ENCODE data around the gene TTC9B. TPM values are rescaled to one million over a fixed set of nuclear protein-coding genes. Genes with fewer than 3 reads are reported as not detected.

Gene TTC9B
- total and polyA plus RNA-seq, 4 donors, result 0.14 TPM; not detected in 3

DNA sequence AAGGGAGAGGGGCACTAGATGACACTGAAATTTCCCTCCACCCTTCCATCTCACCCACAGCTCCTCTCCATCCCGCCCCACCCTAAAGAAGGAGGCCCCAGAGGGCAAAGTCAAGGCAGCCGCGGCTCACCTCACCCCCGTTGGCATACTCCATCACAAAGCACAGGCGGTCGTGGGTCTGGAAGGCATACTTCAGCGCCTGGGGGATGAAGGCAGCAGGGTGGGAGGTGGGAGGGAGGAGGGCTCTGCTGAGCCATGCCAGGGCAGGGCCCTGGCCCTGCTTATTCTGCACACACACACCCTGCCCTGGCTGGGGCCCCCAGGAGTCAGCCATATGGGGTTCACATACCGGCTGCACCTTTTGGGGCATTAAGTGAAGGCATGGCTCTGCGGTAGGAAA, 20.6 kb upstream of the TTC9B start:
- no peak overlapping the region for H3K4me3 ChIP-seq (ENCODE audit: low read depth in 1 of 3, low read length in 3 of 3)
- no peak overlapping the region for H3K27ac ChIP-seq (ENCODE audit: low read depth in 1 of 2, low read length in 2 of 2)
- no peaks in the 10 kb centered on the region for H3K27me3 ChIP-seq (ENCODE audit: control insufficient read depth in 4 of 4, insufficient read depth in 4 of 4, low read length in 3 of 4)
- TF ChIP-seq RXRA (IDR thresholded peaks at IDR 0.05), result no peak
- WGBS, result 96% methylated on average over 9 of the region's 9 CpGs
- peaks cover 0 to 10% (median 2%) of the 10 kb centered on the region in 4 donors for H3K4me1 ChIP-seq (ENCODE audit: control insufficient read depth in 4 of 4, insufficient read depth in 4 of 4, low read length in 3 of 4)
- H3K36me3 ChIP-seq (ENCODE audit: control insufficient read depth in 4 of 4, insufficient read depth in 3 of 4, low read depth in 1 of 4, low read length in 3 of 4), result peaks cover 22 to 70% (median 47%) of the 10 kb centered on the region in 4 donors
- no peak for DNase-seq (ENCODE audit: low spot score)
- H3K9me3 ChIP-seq (ENCODE audit: control insufficient read depth in 4 of 4, low read length in 3 of 4), result no peaks in the 10 kb centered on the region
- no peak overlapping the region for H3K9ac ChIP-seq (ENCODE audit: low read depth in 1 of 2, low read length in 2 of 2)

GRCh38 chr19:40237791-40238190, 19.6 kb upstream of the TTC9B start:
- 95% methylated on average over 14 of the region's 14 CpGs for WGBS
- no peaks in the 10 kb centered on the region for H3K27me3 ChIP-seq (ENCODE audit: control insufficient read depth in 4 of 4, insufficient read depth in 4 of 4, low read length in 3 of 4)
- H3K9ac ChIP-seq (ENCODE audit: low read depth in 1 of 2, low read length in 2 of 2), result no peak overlapping the region
- no peak for TF ChIP-seq FOXA2 (IDR thresholded peaks at IDR 0.05)
- no peak for TF ChIP-seq YY1 (IDR thresholded peaks at IDR 0.05)
- no peak for TF ChIP-seq JUND (IDR thresholded peaks at IDR 0.05)
- TF ChIP-seq GABPA (IDR thresholded peaks at IDR 0.05 in 1 of 2, conservative IDR thresholded peaks at IDR 0.05 in 1 of 2), result no peak
- TF ChIP-seq RAD21 (IDR thresholded peaks at IDR 0.05), result no peak
- TF ChIP-seq FOXA1 (IDR thresholded peaks at IDR 0.05), result no peak
- TF ChIP-seq EGR1 (IDR thresholded peaks at IDR 0.05; ENCODE audit: low read depth in 2 of 2), result no peak
- TF ChIP-seq, protein P1, sequence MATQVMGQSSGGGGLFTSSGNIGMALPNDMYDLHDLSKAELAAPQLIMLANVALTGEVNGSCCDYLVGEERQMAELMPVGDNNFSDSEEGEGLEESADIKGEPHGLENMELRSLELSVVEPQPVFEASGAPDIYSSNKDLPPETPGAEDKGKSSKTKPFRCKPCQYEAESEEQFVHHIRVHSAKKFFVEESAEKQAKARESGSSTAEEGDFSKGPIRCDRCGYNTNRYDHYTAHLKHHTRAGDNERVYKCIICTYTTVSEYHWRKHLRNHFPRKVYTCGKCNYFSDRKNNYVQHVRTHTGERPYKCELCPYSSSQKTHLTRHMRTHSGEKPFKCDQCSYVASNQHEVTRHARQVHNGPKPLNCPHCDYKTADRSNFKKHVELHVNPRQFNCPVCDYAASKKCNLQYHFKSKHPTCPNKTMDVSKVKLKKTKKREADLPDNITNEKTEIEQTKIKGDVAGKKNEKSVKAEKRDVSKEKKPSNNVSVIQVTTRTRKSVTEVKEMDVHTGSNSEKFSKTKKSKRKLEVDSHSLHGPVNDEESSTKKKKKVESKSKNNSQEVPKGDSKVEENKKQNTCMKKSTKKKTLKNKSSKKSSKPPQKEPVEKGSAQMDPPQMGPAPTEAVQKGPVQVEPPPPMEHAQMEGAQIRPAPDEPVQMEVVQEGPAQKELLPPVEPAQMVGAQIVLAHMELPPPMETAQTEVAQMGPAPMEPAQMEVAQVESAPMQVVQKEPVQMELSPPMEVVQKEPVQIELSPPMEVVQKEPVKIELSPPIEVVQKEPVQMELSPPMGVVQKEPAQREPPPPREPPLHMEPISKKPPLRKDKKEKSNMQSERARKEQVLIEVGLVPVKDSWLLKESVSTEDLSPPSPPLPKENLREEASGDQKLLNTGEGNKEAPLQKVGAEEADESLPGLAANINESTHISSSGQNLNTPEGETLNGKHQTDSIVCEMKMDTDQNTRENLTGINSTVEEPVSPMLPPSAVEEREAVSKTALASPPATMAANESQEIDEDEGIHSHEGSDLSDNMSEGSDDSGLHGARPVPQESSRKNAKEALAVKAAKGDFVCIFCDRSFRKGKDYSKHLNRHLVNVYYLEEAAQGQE (IDR thresholded peaks at IDR 0.05), result no peak
- TF ChIP-seq NR2F2 (IDR thresholded peaks at IDR 0.05), result no peak
- no peak for TF ChIP-seq SP1 (IDR thresholded peaks at IDR 0.05)
- TF ChIP-seq TAF1 (conservative IDR thresholded peaks at IDR 0.05), result no peak
- TF ChIP-seq CTCF (IDR thresholded peaks at IDR 0.05; ENCODE audit: low read depth, low read length, missing input control), result no peak
- TF ChIP-seq RXRA (IDR thresholded peaks at IDR 0.05), result no peak
- no peak for TF ChIP-seq HNF4G (IDR thresholded peaks at IDR 0.05)
- no peak for TF ChIP-seq HNF4A (conservative IDR thresholded peaks at IDR 0.05)
- no peak for TF ChIP-seq ATF3 (IDR thresholded peaks at IDR 0.05)
- no peak for TF ChIP-seq ZBTB33 (IDR thresholded peaks at IDR 0.05)
- TF ChIP-seq, protein P2, sequence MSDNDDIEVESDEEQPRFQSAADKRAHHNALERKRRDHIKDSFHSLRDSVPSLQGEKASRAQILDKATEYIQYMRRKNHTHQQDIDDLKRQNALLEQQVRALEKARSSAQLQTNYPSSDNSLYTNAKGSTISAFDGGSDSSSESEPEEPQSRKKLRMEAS (IDR thresholded peaks at IDR 0.05), result no peak
- H3K27ac ChIP-seq (ENCODE audit: low read depth in 1 of 2, low read length in 2 of 2), result no peak overlapping the region
- no peak overlapping the region for H3K4me3 ChIP-seq (ENCODE audit: low read depth in 1 of 3, low read length in 3 of 3)
- H3K4me1 ChIP-seq (ENCODE audit: control insufficient read depth in 4 of 4, insufficient read depth in 4 of 4, low read length in 3 of 4), result peaks cover 0 to 7% (median 2%) of the 10 kb centered on the region in 4 donors
- no peaks in the 10 kb centered on the region for H3K9me3 ChIP-seq (ENCODE audit: control insufficient read depth in 4 of 4, low read length in 3 of 4)
- no peak for DNase-seq (ENCODE audit: low spot score)
- peaks cover 27 to 79% (median 48%) of the 10 kb centered on the region in 4 donors for H3K36me3 ChIP-seq (ENCODE audit: control insufficient read depth in 4 of 4, insufficient read depth in 3 of 4, low read depth in 1 of 4, low read length in 3 of 4)

All from liver (tissue), 9 donors.